Stomach smooth muscle (tissue), 2 donors: Measurements from ENCODE around the gene ARHGEF4.

ENCODE experiments used
- H3K27ac ChIP-seq: one replicate; pipeline ENCODE4 v1.7.0; 2013; ENCODE audit warnings: mild to moderate bottlenecking, low read length, inconsistent platforms
- H3K27me3 ChIP-seq, 2 donors: one replicate each; pipeline ENCODE4 v1.7.0; 2013; ENCODE audit warnings: low read length in 2 of 2; ENCODE audit not compliant: insufficient read depth in 2 of 2, control insufficient read depth in 1 of 2
- H3K36me3 ChIP-seq, 2 donors: one replicate each; pipeline ENCODE4 v1.7.0; 2013; ENCODE audit warnings: low read length in 2 of 2; ENCODE audit not compliant: control insufficient read depth in 2 of 2, insufficient read depth in 2 of 2
- H3K4me1 ChIP-seq: one replicate; pipeline ENCODE4 v1.7.0; 2013; ENCODE audit warnings: low read length; ENCODE audit not compliant: control insufficient read depth, insufficient read depth
- H3K4me3 ChIP-seq, 2 donors: one replicate each; pipeline ENCODE4 v1.7.0; 2013; ENCODE audit warnings: low read length in 2 of 2
- H3K9ac ChIP-seq, 2 donors: one replicate each; pipeline ENCODE4 v1.7.0; 2013; ENCODE audit warnings: low read length in 2 of 2, mild to moderate bottlenecking in 1 of 2
- H3K9me3 ChIP-seq, 2 donors: one replicate each; pipeline ENCODE4 v1.7.0; 2013; ENCODE audit warnings: low read length in 2 of 2; ENCODE audit not compliant: control insufficient read depth in 2 of 2
- donor health status: healthy.
- donor health status: Pancreatic carcinoma.

ARHGEF4 gene

GRCh38 chr2:130837811-130838565, 1.3 kb downstream of the ARHGEF4 start:
- H3K27ac ChIP-seq: no peak overlapping the region
- no peak overlapping the region for H3K4me3 ChIP-seq
- H3K9ac ChIP-seq: no peak overlapping the region
- H3K4me1 ChIP-seq: peaks cover 5% of the 10 kb centered on the region
- no peaks in the 10 kb centered on the region for H3K36me3 ChIP-seq
- no peaks in the 10 kb centered on the region for H3K9me3 ChIP-seq
- peaks cover 27 to 29% of the 10 kb centered on the region in 2 donors for H3K27me3 ChIP-seq

- no peaks in the 10 kb centered on the region for H3K9me3 ChIP-seq
- H3K27ac ChIP-seq: no peak overlapping the region
- H3K36me3 ChIP-seq: no peaks in the 10 kb centered on the region
- peaks cover 5% of the 10 kb centered on the region for H3K4me1 ChIP-seq
- H3K27me3 ChIP-seq: peaks cover 27 to 29% of the 10 kb centered on the region in 2 donors
- H3K9ac ChIP-seq: no peak overlapping the region
- no peak overlapping the region for H3K4me3 ChIP-seq
These were observed 2.5 kb downstream of the ARHGEF4 start for GRCh38 chr2:130839011-130839780.

GRCh38 chr2:130840506-130840905, 3.8 kb downstream of the ARHGEF4 start:
- Histone ChIP-seq H3K27me3 (peaks cover 18 to 25% of the 10 kb centered on the region in 2 donors), H3K9ac (no peak overlapping the region), H3K4me3 (no peak overlapping the region), H3K9me3 (no peaks in the 10 kb centered on the region), H3K4me1 (peaks cover 5% of the 10 kb centered on the region), H3K36me3 (no peaks in the 10 kb centered on the region), H3K27ac (no peak overlapping the region)

GRCh38 chr2:130841741-130842365, 5.1 kb downstream of the ARHGEF4 start:
- H3K9me3 ChIP-seq: no peaks in the 10 kb centered on the region
- H3K36me3 ChIP-seq: no peaks in the 10 kb centered on the region
- peaks cover 2% of the 10 kb centered on the region for H3K4me1 ChIP-seq
- H3K27ac ChIP-seq: no peak overlapping the region
- H3K27me3 ChIP-seq: peaks cover 13 to 15% of the 10 kb centered on the region in 2 donors
- no peak overlapping the region for H3K4me3 ChIP-seq
- no peak overlapping the region for H3K9ac ChIP-seq

GRCh38 chr2:130842770-130843169, 6.1 kb downstream of the ARHGEF4 start:
- peaks cover 7 to 10% of the 10 kb centered on the region in 2 donors for H3K27me3 ChIP-seq
- no peaks in the 10 kb centered on the region for H3K4me1 ChIP-seq
- no peaks in the 10 kb centered on the region for H3K36me3 ChIP-seq
- H3K4me3 ChIP-seq: no peak overlapping the region
- no peak overlapping the region for H3K27ac ChIP-seq
- H3K9ac ChIP-seq: no peak overlapping the region
- H3K9me3 ChIP-seq: no peaks in the 10 kb centered on the region

GRCh38 chr2:130843321-130843985, 6.7 kb downstream of the ARHGEF4 start:
- H3K4me3 ChIP-seq: no peak overlapping the region
- H3K4me1 ChIP-seq: no peaks in the 10 kb centered on the region
- no peak overlapping the region for H3K27ac ChIP-seq
- H3K9me3 ChIP-seq: no peaks in the 10 kb centered on the region
- H3K36me3 ChIP-seq: no peaks in the 10 kb centered on the region
- no peak overlapping the region for H3K9ac ChIP-seq
- H3K27me3 ChIP-seq: peaks cover 7% of the 10 kb centered on the region in 2 donors

- no peak overlapping the region for H3K27ac ChIP-seq
These were observed 7.4 kb downstream of the ARHGEF4 start for GRCh38 chr2:130844161-130844560.

GRCh38 chr2:130845505-130846085, 8.9 kb downstream of the ARHGEF4 start:
- no peak overlapping the region for H3K4me3 ChIP-seq
- no peaks in the 10 kb centered on the region for H3K9me3 ChIP-seq
- no peaks in the 10 kb centered on the region for H3K36me3 ChIP-seq
- no peaks in the 10 kb centered on the region for H3K4me1 ChIP-seq
- no peak overlapping the region for H3K27ac ChIP-seq
- no peak overlapping the region for H3K9ac ChIP-seq
- H3K27me3 ChIP-seq: no peaks in the 10 kb centered on the region

More at GRCh38 chr2:130844161-130844560, 7.4 kb downstream of the ARHGEF4 start:
- Histone ChIP-seq H3K27me3 (peaks cover 3% of the 10 kb centered on the region in 2 donors), H3K4me1 (no peaks in the 10 kb centered on the region), H3K9me3 (no peaks in the 10 kb centered on the region), H3K36me3 (no peaks in the 10 kb centered on the region), H3K9ac (no peak overlapping the region), H3K4me3 (no peak overlapping the region)

- H3K27ac ChIP-seq: no peak overlapping the region
- H3K36me3 ChIP-seq: no peaks in the 10 kb centered on the region
- H3K9ac ChIP-seq: no peak overlapping the region
- H3K4me3 ChIP-seq: no peak overlapping the region
- no peaks in the 10 kb centered on the region for H3K4me1 ChIP-seq
- H3K9me3 ChIP-seq: no peaks in the 10 kb centered on the region
- no peaks in the 10 kb centered on the region for H3K27me3 ChIP-seq
These were observed 9.5 kb downstream of the ARHGEF4 start for GRCh38 chr2:130846233-130846632.

- H3K9ac ChIP-seq: no peak overlapping the region
- no peaks in the 10 kb centered on the region for H3K9me3 ChIP-seq
- H3K36me3 ChIP-seq: no peaks in the 10 kb centered on the region
- no peak overlapping the region for H3K4me3 ChIP-seq
- H3K27ac ChIP-seq: no peak overlapping the region
- no peaks in the 10 kb centered on the region for H3K27me3 ChIP-seq
- no peaks in the 10 kb centered on the region for H3K4me1 ChIP-seq
These were observed 10.1 kb downstream of the ARHGEF4 start for GRCh38 chr2:130846686-130847375.
